ENCODE results near the gene C1orf210.

Gene C1orf210

GRCh38 chr1:43305461-43305860 lies 20.1 kb upstream of the C1orf210 start:
- Histone ChIP-seq H3K27me3 (ENCODE audit: insufficient read depth, low read depth, severe bottlenecking) (no peaks in the 10 kb centered on the region), H3K9me3 (ENCODE audit: severe bottlenecking) (no peaks in the 10 kb centered on the region), H3K27ac (no peak overlapping the region), H3K4me3 (ENCODE audit: low read depth, low read length) (no peak overlapping the region), H3K36me3 (no peaks in the 10 kb centered on the region)
- TF ChIP-seq CTCF (IDR thresholded peaks at IDR 0.05; ENCODE audit: low read depth, low read length), result no peak
- DNase-seq, result no peak

GRCh38 chr1:43304771-43305300 lies 19.5 kb upstream of the C1orf210 start:
- H3K4me3 ChIP-seq (ENCODE audit: low read depth, low read length), result no peak overlapping the region
- no peaks in the 10 kb centered on the region for H3K27me3 ChIP-seq (ENCODE audit: insufficient read depth, low read depth, severe bottlenecking)
- H3K9me3 ChIP-seq (ENCODE audit: severe bottlenecking), result no peaks in the 10 kb centered on the region
- TF ChIP-seq CTCF (IDR thresholded peaks at IDR 0.05; ENCODE audit: low read depth, low read length), result no peak
- H3K27ac ChIP-seq, result no peak overlapping the region
- DNase-seq, result no peak
- no peaks in the 10 kb centered on the region for H3K36me3 ChIP-seq

GRCh38 chr1:43304314-43304681 lies 18.9 kb upstream of the C1orf210 start:
- no peak for TF ChIP-seq CTCF (IDR thresholded peaks at IDR 0.05; ENCODE audit: low read depth, low read length)
- H3K9me3 ChIP-seq (ENCODE audit: severe bottlenecking), result no peaks in the 10 kb centered on the region
- no peak overlapping the region for H3K4me3 ChIP-seq (ENCODE audit: low read depth, low read length)
- no peaks in the 10 kb centered on the region for H3K36me3 ChIP-seq
- no peak for DNase-seq
- H3K27ac ChIP-seq, result no peak overlapping the region
- H3K27me3 ChIP-seq (ENCODE audit: insufficient read depth, low read depth, severe bottlenecking), result no peaks in the 10 kb centered on the region

GRCh38 chr1:43303471-43304313 lies 18.3 kb upstream of the C1orf210 start:
- Histone ChIP-seq H3K4me3 (ENCODE audit: low read depth, low read length) (no peak overlapping the region), H3K27me3 (ENCODE audit: insufficient read depth, low read depth, severe bottlenecking) (no peaks in the 10 kb centered on the region), H3K9me3 (ENCODE audit: severe bottlenecking) (no peaks in the 10 kb centered on the region), H3K36me3 (no peaks in the 10 kb centered on the region), H3K27ac (no peak overlapping the region)
- DNase-seq, result no peak
- TF ChIP-seq CTCF (IDR thresholded peaks at IDR 0.05; ENCODE audit: low read depth, low read length), result no peak

GRCh38 chr1:43302721-43303470 lies 17.5 kb upstream of the C1orf210 start:
- no peak overlapping the region for H3K4me3 ChIP-seq (ENCODE audit: low read depth, low read length)
- no peak overlapping the region for H3K27ac ChIP-seq
- no peaks in the 10 kb centered on the region for H3K36me3 ChIP-seq
- no peak for DNase-seq
- TF ChIP-seq CTCF (IDR thresholded peaks at IDR 0.05; ENCODE audit: low read depth, low read length), result no peak
- no peaks in the 10 kb centered on the region for H3K27me3 ChIP-seq (ENCODE audit: insufficient read depth, low read depth, severe bottlenecking)
- H3K9me3 ChIP-seq (ENCODE audit: severe bottlenecking), result no peaks in the 10 kb centered on the region

All from WERI-Rb-1 (cell line).